ENCODE results near the gene DNAJB4.
"Not testable (repeated sequence)": the region's sequence is repeated elsewhere in the genome, so short reads cannot be mapped to it uniquely, and the experiment has no call there.

DNAJB4 gene

DNA sequence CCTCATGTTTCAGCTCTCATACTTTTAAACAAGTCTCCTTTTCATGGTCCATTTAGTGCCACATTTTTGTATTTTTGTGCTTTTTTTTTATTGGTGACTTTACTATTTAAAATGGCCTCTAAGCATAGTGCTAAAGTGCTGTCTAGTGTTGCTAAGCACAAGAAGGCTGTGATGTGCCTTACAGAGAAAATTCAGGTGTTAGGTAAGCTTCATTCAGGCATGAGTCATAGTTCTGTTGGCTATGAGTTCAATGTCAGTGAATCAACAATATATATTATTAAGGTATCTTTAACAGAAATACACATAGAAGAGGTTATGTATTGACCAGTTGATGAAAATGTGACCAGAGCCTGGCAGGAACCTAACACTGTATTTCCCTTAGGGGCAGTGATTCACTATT, 13.1 kb upstream of the DNAJB4 start:
- no peak for DNase-seq

GRCh38 chr1:77994117-77994705, 10.5 kb upstream of the DNAJB4 start:
- peak; percentile 53 for DNase-seq

DNA sequence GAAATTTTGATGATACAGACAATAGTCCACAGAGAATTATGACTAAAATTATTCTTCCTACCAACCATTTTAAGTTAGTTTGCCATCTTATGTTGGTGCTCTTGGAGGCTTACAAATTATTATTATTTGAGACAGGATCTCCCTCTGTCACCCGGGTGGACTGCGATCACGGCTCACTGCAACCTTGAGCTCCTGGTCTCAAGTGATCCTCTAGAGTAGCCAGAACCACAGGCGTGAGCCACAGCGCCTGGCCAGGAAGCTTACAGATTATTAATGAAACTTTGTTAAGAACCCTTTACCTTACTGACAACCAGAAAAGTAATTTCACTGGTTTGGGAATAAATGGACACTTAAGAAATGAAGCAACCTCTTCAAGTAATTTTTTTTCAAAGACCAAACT, 8.0 kb upstream of the DNAJB4 start:
- no peak for DNase-seq

DNA sequence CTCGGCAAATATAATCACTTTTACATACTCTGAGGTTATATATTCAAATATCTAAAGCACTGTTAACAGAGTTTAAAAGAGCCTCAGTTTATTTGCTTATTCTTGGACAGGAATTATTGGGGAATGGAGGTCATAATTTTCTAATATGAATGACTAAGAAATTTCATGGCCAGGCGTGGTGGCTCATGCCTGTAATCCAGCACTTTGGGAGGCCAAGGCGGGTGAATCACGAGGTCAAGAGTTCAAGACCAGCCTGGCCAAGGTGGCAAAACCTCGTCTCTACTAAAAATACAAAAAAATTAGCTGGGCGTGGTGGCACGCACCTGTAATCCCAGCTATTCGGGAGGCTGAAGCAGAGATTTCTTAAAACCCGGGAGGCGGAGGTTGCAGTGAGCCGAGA, 4.2 kb upstream of the DNAJB4 start:
- DNase-seq: not testable (repeated sequence)

GRCh38 chr1:78003070-78003746, 1.5 kb upstream of the DNAJB4 start:
- DNase-seq: no peak

- DNase-seq: peak; percentile 23
Observed at GRCh38 chr1:78003882-78004718, 639 bp upstream of the DNAJB4 start.

GRCh38 chr1:78005448-78005722, 646 bp downstream of the DNAJB4 start:
- DNase-seq: no peak

GRCh38 chr1:78005755-78006154, 1.0 kb downstream of the DNAJB4 start:
- peak; percentile 27 for DNase-seq

- no peak for DNase-seq
Observed at GRCh38 chr1:78006521-78006920, 1.8 kb downstream of the DNAJB4 start.

DNA sequence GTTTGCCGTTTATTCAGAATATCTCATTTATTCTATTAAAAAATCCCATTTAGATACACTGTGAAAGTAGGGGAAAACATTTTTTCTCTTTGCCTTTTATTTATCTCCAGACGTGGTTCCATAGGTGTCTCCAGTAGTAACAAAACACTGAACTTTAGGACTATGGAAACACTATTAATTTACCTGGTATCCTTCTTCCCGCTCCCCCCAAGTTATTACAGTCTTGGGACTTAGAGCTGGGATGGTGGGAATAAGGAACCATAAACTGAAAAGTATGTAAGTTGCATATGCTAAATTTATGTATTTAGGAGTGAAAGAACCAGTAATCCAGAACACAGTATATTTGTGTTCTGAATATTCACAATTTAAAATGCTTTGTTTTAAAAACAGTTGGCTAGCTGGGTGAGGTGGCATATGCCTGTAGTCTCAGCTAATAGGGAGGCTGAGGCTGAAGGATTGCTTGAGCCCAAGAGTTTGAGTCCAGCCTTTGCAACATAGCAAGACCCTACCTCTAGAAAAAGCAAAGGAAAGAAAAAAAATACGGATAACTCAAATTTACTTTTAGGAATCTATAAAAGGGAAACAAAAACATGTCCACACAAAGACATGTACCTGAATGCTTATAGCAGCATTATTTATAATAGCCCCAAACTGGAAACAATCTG, 3.1 kb downstream of the DNAJB4 start:
- no peak for DNase-seq

- DNase-seq: no peak
Observed at GRCh38 chr1:78009276-78009675, 4.5 kb downstream of the DNAJB4 start.

DNA sequence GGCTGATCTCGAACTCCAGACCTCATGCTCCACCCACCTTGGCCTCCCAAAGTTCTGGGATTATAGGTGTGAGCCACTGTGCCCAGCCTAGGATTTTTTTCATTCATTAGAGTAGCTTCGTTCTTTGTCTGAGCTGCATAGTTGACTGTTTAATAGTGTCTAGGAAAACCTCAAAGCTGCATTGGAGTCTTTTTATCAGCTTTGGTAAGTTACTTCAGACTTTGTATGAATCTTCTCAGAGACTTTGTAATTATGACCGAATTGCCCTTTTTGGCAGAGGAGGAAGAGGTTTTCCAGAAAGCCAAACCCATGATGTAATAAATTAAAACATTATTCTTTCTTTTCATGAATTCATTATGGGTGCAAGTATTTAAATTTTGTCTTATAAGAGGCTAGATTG, 5.1 kb downstream of the DNAJB4 start:
- no peak for DNase-seq

- no peak for DNase-seq
Observed at GRCh38 chr1:78011050-78011449, 6.3 kb downstream of the DNAJB4 start.

DNA sequence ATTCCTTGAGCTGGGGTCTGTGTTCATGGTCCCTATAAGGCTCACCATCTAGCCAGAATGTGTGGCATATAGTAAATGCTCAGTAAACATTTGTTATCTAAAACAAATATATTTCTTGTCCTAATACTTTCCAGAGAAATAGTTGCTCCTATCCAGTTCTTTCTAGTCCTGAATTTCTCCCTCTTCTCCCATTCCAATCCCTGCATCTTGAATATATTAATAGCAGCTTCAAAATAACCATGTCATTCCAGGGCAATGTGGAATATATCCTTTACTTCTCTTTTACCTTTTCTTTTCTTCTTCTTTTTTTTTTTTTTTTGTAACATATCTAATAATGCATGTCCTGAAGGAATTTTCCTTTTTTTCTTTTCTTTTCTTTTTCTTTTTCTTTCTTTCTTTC, 10.4 kb downstream of the DNAJB4 start:
- DNase-seq: no peak

DNA sequence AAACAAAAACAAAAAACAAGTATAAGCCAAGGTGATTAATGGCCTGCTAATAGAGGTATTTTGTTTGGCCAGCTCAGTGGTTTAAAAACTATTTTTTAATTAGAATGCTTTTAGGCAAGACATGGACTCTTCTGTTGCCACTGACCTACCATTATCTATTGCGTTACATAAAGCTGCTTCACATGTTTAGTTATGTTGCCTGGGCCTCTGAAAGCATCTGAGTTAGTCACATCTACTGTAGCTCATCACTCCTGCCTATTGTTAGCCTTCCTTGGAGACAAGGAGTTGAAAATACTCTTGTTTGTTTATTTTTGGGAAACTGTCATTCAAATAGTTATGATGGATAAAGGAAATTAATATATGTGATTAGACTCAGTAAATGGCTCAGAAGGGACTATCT, 14.3 kb downstream of the DNAJB4 start:
- DNase-seq: no peak

- DNase-seq: not testable (repeated sequence)
Observed at GRCh38 chr1:78021134-78021533, 16.4 kb downstream of the DNAJB4 start.

DNA sequence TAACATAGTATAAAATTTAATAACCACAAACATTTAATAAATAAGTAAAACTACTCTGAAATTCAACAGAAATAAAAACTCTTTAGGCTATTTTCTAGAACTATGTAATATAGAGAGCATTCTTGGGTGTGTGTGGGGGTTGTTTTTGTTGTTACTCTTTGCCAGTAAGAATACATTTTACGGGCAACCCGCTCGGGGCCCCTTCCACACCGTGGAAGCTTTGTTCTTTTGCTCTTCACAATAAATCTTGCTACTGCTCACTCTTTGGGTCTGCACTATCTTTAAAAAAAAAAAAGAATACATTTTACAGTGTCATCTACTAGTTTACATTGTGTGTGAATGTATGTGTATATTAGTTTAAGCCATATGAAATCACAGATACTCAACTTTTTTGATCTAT, 25.1 kb downstream of the DNAJB4 start:
- DNase-seq: no peak

DNA sequence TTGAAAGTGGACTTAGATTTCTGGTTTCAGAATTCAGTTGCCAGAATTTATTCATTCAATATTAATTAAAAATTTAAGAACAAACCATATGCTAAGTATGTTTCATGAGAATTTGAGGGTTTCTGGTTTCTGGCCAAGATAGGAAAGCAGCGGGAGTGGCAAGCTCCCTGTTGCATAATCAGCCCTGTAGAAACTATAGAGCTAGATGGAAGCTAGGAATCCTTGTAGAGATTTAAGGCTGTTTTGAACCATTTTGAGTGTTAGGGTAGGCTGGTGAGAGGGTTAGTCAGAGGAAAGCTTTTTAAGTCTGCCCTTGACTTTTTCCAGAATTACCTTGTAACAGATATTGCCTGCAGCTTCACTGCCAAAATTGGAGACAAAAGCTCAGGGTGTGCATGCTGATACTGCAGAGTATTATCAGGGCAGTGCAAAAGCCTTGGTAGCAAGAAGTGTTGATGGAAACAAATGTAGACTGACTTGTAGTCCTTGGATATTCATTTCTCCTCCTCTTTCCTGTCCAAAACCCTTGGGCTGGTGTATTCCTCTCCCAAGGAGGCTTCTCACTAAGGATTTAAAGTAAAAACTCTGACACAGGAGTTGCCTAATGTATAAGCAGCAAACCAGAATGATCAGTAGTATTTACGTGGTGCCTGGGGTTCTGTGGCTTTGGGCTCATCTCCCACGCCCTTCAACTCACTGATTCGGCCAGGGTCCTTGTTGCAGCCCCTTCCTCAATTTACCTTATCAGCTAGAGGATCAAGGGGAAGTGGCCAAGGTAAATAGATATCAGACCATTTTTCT, 28.5 kb downstream of the DNAJB4 start:
- DNase-seq: no peak

GRCh38 chr1:78033797-78034172, 29.0 kb downstream of the DNAJB4 start:
- no peak for DNase-seq

GRCh38 chr1:78035121-78035520, 30.4 kb downstream of the DNAJB4 start:
- DNase-seq: no peak

DNA sequence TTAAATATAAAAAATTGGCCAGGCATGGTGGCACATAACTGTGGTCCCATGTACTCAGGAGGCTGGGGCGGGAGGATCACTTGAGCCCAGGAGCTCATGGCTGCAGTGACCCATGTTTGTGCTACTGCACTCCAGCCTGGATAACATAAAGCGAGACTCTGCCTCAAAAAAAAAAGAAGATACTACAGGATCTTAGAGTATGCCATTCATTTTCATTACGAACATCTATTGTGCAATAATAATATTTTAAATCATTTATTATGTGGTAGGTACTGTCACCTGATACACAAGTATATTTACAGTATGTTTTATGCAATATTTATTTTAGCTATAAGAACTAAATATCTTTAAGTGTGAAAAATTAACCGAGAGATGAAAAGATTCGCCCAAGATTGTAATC, 31.7 kb downstream of the DNAJB4 start:
- no peak for DNase-seq

GRCh38 chr1:78038071-78038470, 33.3 kb downstream of the DNAJB4 start:
- DNase-seq: no peak

- no peak for DNase-seq
Observed at GRCh38 chr1:78038491-78038939, 33.8 kb downstream of the DNAJB4 start.

All from NCI-H1105 treated with DMSO at 0.1 percent for 48 hours (cell line).